Skeletal muscle cell (primary cell): ENCODE data around the gene SLC9B1.
A peak's percentile ranks its signal among the peaks of the same experiment; 100 is the strongest.
"Not testable (repeated sequence)": the region's sequence is repeated elsewhere in the genome, so short reads cannot be mapped to it uniquely, and the experiment has no call there.

ENCODE experiments used
- DNase-seq: peaks from one replicate; pipeline ENCODE4 v3.0.0-alpha.2; 2010; ENCODE audit warnings: low read depth
- H3K4me3 ChIP-seq: 2 replicates; pipeline ENCODE4 v1.5.1; 2011; ENCODE audit warnings: low read depth, mild to moderate bottlenecking, control low read depth, low read length, moderate library complexity

SLC9B1 gene

DNA sequence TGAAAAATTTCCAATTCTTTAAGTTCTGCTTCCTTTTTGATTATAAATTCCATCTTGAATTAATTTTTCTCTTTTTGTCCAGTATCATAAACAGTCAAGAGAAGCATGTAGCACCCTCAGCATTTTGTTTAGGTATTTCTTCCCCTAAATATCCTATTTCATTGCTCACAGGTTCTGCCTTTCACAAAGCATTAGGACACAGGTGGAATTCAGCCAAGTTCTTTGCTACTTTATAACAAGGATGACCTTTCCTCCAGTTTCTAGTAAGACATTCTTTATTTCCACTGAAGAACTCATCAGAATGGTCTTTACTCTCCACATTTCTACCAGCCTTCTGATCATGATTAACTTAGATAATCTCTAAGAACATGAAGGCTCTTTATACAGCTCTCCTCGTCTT lies 7.4 kb downstream of the SLC9B1 start:
- H3K4me3 ChIP-seq = no peak overlapping the region
- peak; percentile 48 for DNase-seq

DNA sequence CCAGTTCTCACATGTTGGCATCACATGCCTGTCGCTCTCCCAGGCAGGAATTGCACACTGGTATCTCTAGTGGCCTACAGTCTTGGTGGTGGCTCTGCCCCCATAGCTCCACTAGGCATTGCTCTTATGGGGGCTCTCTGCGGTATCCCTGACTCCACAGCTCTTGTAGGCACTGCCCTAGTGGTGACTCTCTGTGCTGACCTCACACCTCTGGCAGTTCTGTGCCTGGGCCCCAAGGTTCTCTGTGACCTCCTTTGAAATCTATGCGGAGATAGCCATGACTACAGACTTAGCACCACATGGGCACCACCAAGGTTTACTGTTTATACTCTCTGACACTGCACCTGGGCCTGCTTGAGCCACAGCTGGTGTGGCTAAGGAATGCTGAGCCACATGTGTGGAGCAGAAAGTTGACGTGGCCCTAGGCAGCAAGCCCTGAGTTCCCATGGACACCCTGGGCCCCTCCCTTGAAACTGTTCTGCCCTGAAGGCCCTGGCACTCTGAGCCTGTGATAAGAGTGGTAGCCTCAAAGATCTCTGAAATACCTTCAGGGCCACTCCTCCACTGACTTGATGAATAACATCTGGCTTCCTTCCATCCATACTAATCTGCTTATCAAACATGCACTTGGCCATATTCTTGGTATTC lies 8.0 kb downstream of the SLC9B1 start:
- H3K4me3 ChIP-seq = no peak overlapping the region
- DNase-seq = no peak

DNA sequence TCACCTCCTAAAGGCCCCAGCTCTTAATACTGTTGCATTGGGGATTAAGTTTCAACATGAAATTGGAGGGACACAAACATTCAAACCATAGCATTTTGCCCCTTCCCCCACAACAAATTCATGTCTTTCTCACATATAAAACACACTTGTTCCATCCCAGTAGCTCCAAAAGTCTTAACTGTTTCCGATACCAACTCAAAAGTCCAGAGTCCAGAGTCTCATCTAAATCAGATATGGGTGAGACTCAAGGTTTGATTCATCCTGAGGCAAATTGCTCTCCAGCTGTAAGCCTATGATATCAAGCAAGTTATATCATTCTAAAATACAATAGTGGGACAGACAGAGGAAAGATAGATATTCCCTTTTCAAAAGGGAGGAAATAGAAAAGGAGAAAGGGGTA lies 8.7 kb downstream of the SLC9B1 start:
- no peak overlapping the region for H3K4me3 ChIP-seq
- no peak for DNase-seq

GRCh38 chr4:103008875-103009729 lies 10.4 kb downstream of the SLC9B1 start:
- DNase-seq = peak; percentile 26
- no peak overlapping the region for H3K4me3 ChIP-seq

DNA sequence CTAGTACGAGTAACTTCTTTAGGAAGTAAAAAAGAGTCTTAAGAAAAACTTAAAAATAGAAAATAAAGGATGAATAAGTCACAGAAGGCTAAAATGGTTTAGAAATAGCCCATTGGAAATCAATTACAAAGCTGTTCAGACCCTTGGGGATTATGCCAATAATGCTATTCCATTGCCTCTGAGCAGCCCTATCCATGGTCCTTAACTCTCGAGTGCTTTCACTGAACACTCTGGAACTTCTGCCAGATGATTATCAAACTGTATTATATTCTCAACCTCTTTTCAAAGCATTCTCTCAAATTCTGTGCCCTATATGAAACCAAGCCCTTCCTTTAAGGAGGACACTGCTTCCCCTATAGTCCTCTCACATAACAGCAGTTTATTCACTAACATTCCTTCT lies 17.0 kb downstream of the SLC9B1 start:
- H3K4me3 ChIP-seq = no peak overlapping the region
- no peak for DNase-seq

DNA sequence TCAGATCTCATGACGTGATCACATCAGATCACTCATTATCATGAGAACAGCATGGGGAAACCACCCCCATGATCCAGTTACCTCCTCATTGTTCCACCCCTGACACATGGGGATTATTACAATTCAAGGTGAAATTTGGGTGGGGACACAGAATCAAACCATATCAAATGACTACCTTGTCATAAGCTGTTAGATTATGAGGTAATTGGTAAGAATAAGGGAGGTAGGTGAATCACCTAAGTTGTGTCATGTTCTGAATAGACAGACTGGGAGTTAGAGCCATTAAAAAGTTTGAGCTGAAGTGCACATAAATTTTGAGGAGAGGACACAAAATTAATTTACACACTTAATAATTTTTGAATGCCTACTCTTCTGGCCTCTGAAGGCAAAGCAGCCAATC lies 24.7 kb downstream of the SLC9B1 start:
- DNase-seq = no peak
- H3K4me3 ChIP-seq = no peak overlapping the region

DNA sequence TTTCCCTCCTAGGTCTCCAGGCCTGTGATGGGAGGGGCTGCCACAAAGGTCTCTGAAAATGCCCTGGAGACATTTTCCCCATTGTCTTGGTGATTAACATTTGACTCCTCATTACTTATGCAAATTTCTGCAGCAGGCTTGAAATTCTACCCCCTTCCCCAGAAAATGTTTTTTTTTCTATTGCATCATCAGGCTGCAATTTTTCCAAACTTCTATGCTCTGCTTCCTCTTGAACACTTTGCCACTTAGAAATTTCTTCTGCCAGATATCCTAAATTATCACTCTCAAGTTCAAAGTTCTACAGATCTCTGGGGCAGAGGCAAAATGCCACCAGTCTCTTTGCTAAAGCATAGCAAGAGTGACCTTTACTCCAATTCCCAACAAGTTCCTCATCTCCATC lies 25.5 kb downstream of the SLC9B1 start:
- not testable (repeated sequence) for DNase-seq, H3K4me3 ChIP-seq

GRCh38 chr4:102988429-102989020 lies 31.0 kb downstream of the SLC9B1 start:
- no peak for DNase-seq
- H3K4me3 ChIP-seq = no peak overlapping the region

DNA sequence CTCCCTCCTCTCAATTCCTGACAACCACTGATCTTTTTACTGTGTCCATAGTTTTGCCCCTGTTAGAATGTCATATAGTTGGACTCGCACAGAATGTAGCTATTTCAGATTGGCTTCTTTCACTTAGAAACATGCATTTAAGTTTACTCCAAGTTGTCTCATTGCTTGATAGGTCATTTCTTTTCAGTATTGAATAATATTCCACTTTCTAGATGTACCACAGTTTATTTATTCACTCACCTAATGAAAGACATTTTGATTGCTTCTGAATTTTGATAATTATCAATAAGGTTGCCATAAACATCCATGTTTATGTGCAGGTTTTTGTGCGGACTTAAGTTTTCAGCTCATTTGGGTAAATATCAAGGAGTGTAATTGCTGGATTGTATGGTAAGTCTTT lies 38.5 kb downstream of the SLC9B1 start:
- no peak overlapping the region for H3K4me3 ChIP-seq

DNA sequence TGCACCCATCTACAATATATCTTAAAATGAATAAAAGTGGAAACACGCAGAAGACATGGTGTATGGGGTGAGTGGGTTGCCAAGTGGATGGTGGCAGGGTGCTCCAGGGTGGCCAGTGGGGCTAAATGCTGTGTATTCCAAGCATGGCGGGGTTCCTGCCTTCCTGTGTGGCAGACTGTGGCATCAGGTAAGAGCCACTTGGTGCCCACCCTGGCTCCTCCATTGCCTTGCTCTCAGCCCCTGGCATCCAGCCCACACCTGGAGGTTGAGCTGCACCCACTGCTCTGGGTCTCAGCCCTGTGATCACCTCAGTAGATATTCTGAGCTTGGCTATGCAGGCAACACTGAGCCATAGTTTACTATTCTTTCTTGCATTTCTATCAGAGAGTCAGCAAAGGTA lies 57.7 kb downstream of the SLC9B1 start:
- not testable (repeated sequence) for DNase-seq

More for the DNA sequence above, 38.5 kb downstream of the SLC9B1 start:
- no peak for DNase-seq

GRCh38 chr4:102959496-102959895 lies 60.0 kb downstream of the SLC9B1 start:
- DNase-seq = no peak
- no peak overlapping the region for H3K4me3 ChIP-seq

More for the DNA sequence above, 57.7 kb downstream of the SLC9B1 start:
- not testable (repeated sequence) for H3K4me3 ChIP-seq

DNA sequence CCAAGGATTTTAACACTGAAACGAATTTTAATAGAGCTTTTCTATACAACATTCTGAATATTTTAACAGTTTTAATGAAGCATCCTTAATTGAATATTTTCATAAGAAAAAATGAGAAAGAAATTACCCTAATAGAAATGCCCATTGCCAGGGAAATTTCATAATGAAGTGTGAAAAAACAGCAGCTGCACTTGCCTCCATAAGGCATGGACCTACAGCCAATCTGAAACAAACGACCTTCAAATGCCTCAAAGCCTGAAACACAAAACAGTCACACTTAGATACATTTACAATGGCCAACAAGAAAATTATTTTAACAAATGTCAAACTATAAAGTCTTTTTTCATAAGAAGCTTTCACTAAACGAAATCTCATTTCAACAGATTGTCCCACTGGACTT lies 74.4 kb downstream of the SLC9B1 start:
- DNase-seq = no peak
- no peak overlapping the region for H3K4me3 ChIP-seq

GRCh38 chr4:102938063-102938462 lies 81.4 kb downstream of the SLC9B1 start:
- DNase-seq, H3K4me3 ChIP-seq: not testable (repeated sequence)

DNA sequence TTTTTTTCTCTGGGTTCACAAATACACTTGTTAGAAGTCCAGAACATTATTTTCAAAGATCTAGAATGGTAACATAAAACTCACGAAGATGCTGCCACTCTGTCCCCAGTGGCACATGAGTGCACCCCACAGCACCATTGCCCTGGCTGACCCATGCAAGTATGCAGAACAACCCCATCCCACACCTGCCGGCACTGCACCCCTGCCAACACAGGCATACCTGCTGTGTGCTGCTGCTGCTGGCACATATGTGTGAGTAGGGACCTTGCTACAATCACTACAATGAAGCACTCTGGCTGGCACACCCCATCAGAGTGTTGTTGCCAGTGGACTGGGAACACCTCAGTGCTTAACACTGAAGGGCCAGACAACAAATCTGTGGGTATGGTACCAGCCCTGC lies 83.8 kb downstream of the SLC9B1 start:
- H3K4me3 ChIP-seq = no peak overlapping the region
- no peak for DNase-seq

GRCh38 chr4:102919697-102920096 lies 99.8 kb downstream of the SLC9B1 start:
- not testable (repeated sequence) for H3K4me3 ChIP-seq, DNase-seq

- DNase-seq = no peak
- no peak overlapping the region for H3K4me3 ChIP-seq
Observed at GRCh38 chr4:102918859-102919258, 100.6 kb downstream of the SLC9B1 start.

- H3K4me3 ChIP-seq = no peak overlapping the region
- DNase-seq = no peak
Observed at GRCh38 chr4:102901804-102902203, 117.7 kb downstream of the SLC9B1 start.

GRCh38 chr4:102897610-102898009 lies 121.9 kb downstream of the SLC9B1 start:
- H3K4me3 ChIP-seq, DNase-seq: not testable (repeated sequence)

- not testable (repeated sequence) for DNase-seq, H3K4me3 ChIP-seq
Observed at GRCh38 chr4:102896547-102896946, 123.0 kb downstream of the SLC9B1 start.

DNA sequence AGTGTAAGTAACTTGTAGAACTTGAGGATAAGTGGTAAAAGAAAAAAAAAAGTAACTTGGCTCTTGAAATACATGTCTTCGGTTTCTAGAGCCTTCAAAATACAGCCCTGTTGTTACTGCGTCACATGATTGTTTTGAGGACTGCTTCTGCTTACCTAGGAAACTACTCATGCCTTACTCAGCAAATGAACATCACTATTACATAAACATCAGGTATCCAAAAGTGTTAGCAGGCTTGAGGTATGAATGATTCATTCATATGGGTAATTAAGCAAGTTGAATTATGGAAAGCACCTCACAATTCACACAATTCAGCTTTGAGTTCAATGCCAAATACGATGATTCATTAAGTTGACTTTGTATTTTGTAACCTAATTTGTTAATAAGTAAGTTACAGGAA lies 129.6 kb downstream of the SLC9B1 start:
- H3K4me3 ChIP-seq, DNase-seq: not testable (repeated sequence)
